Activated CD4-positive, alpha-beta T cell treated with anti-CD3 and anti-CD28 coated beads, Interleukin-2, amount 50 U/mL, for 24 hours (primary cell): ENCODE measurements around the gene MLXIPL.
"Not testable (repeated sequence)": the region's sequence is repeated elsewhere in the genome, so short reads cannot be mapped to it uniquely, and the experiment has no call there.

ENCODE experiments used
- DNase-seq, 2 donors: peaks; one replicate each; pipeline ENCODE4 v3.0.0-alpha.2; 2020; ENCODE audit warnings: low read depth in 1 of 2, low spot score in 1 of 2

The MLXIPL gene

DNA sequence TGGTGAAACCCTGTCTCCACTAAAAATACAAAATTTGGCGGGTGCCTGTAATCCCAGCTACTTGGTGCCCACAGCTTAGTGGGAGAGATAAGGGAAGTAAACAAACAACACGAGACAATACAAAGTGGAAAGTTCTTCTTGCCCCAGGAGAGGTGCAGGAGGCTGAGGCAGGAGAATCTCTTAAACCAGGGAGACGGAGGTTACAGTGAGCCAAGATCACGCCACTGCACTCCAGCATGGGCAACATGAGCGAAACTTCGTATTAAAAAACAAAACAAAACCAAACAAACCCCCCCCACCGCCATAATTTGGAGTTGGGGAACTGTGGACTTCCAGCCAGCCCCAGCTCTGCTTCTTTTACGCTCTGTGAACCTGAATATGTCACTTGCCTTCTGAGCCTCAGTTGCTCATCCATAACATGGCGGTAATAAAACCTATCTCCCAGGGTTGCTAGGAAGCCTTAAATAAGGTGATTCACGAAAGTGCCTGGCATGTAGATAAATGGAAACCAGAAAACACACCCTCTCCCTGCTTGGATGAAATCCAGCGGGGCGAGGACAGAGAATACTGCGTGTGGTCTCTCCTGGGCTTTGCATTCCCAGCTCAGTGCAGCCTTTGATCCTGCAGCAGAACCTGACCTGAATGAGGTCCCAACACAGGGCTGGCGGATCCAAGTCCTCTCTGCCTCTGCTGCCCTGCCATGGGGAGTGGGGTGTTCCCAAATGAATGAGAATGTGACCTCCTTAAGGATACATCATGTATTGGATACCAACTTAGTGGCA is 10.2 kb downstream of the MLXIPL start:
- no peak for DNase-seq

DNA sequence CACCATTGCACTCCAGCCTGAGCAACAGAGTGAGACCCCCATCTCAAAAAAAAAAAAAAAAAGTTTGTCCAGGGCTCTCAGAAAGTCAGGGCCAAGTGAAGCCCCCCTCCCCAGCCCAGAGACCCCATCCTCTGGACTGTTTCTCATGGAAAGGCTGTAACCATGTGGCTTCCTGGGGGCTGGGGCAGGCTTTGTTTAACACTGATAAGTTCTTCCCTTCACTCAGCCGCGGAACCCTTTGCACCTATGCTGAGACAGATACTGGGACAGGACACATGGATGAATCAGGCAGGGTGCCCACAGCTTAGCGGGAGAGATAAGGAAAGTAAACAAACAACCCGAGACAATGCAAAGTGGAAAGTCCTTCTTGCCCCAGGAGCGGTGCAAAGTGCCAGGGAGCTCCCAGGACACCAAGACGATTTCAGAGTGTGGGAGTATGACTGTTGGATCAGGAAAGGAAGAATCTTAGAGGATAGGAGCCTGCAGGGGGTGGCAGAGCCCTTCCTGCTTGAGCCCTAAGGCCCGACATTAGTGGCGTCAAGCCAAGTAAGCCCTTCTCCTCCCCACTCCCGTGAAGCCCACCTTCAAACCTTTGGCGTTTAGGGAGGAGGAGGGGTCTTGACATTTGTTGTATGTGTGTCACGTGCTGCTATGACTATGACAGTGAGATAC is 11.6 kb downstream of the MLXIPL start:
- no peak for DNase-seq

- DNase-seq, result no peak
These were observed 13.2 kb downstream of the MLXIPL start for GRCh38 chr7:73611017-73611555.

- DNase-seq, result no peak
These were observed 14.2 kb downstream of the MLXIPL start for GRCh38 chr7:73610105-73610504.

- DNase-seq, result not testable (repeated sequence)
These were observed 16.7 kb downstream of the MLXIPL start for GRCh38 chr7:73607692-73607983.

DNA sequence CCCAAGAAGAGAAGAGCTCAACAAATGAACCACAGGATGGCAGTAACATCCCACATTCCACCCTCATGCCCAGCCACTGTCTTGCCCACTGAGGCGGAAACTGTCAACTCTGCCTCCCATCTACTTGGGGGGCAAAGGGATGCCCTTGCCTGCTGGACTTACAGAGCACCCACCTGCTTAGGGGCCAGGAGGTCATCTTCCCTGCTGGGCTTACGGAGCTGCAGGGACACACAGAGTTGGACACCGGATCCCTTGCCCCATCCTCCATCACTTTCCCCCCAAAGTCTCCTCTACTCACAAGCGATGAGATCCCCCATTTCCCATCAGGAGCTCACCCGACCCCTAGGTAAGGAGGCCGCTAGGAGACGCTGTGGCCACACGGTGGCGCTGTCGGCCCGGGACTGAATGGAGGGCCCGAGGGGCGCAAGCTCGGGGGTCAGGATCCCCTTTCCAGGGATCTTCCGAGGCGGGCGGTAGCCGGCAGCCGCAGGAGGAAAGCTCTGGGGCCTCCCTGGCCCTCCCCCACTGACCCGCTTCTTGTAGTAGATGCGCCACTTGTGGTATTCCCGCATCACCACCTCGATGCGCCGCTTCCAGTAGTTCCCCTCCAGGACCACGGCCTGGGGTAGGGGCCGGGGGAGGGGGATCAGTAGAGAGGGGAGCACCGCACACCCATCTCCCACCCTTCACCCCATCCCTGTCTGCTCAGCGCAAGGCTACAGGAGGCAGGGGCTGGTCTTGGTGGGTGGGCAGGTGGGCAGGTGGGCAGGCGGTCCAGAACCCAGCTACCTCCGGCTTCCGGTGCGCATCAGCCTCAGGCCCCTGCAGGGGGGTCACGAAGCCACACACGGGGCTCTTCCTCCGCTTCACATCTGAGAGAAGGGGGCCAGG is 17.3 kb downstream of the MLXIPL start:
- peak; percentile 43 to 59 for DNase-seq

- DNase-seq, result no peak
These were observed 18.6 kb downstream of the MLXIPL start for GRCh38 chr7:73605601-73606220.

- no peak for DNase-seq
These were observed 21.3 kb downstream of the MLXIPL start for GRCh38 chr7:73602721-73603651.

- no peak for DNase-seq
These were observed 24.4 kb downstream of the MLXIPL start for GRCh38 chr7:73599916-73600315.

GRCh38 chr7:73599151-73599882 is 25.0 kb downstream of the MLXIPL start:
- no peak for DNase-seq

DNA sequence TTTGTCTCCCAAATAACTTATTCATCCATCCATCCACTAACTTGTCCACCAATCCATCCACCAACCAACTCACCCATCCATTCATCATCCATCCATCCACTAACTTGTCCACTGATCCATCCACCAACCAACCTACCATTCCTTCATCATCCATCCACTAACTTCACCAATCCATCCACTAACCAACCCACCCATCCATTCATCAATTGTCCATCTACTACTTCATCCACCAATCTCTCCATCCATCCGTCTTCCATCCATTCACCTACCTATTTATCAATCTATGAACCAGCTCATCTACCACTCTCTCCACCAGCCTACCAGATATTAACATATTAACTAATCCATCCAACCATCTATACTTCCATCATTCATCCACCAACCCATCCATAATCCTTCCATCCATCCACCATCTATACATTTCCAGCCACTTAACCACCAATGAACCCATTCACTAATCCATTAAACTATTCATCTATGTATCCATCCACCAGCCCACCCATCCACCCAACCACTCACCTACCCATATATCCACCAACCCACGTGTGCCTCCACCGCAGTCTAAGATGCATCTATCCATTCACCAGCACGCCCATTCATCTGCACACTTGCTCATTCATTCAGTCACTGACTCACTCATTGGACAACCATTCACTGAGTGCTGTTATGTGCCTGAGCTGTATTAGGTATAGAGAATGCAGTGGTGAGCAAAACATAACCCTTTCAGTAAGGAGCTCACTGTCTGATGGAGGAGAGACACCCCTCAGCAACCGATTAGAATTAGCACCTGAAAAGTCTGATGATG is 26.1 kb downstream of the MLXIPL start:
- DNase-seq, result no peak

DNA sequence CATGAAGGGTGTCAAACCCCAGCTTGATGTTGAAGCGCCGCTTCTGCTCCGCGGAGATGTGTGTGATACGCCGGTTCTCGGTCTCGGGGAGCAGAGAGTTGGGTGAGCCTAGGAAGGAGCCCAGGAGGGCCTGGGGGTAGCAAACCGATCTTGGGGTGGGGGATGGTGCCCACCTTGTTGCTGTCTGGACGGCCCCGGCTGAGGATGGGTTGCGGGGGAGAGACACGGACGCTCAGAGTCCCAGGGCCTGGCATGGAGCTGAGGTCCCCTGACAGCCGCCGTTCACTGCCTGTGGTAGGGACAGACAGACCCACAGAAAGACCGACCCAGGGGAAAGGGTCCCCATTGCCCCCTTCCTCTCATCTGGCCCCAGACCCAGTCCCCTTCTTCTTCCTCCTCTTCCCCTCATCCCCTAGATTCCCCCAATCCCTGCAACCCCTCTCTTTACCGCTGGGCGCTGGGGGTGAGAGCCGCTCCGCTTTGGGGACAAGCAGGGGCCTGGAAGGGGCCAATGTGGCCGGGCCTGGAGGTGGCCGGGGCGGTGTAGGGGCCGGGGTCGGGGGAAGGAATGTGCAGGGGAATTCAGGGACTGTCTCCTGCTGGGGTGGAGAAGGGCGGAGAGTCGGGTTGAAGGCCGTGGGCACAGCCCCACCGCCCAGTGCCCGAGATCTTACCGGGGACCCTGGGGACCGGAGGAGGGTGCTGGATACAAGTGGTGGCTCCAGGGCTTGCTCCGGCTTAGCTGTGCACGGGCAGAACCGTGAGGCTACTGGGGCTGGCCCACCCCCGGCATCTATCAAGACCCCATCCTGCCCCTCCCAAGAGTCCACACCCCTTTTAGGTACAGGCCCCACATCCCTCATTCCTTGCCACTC is 27.9 kb downstream of the MLXIPL start:
- DNase-seq, result no peak

- DNase-seq, result no peak
These were observed 29.0 kb downstream of the MLXIPL start for GRCh38 chr7:73595358-73595757.

DNA sequence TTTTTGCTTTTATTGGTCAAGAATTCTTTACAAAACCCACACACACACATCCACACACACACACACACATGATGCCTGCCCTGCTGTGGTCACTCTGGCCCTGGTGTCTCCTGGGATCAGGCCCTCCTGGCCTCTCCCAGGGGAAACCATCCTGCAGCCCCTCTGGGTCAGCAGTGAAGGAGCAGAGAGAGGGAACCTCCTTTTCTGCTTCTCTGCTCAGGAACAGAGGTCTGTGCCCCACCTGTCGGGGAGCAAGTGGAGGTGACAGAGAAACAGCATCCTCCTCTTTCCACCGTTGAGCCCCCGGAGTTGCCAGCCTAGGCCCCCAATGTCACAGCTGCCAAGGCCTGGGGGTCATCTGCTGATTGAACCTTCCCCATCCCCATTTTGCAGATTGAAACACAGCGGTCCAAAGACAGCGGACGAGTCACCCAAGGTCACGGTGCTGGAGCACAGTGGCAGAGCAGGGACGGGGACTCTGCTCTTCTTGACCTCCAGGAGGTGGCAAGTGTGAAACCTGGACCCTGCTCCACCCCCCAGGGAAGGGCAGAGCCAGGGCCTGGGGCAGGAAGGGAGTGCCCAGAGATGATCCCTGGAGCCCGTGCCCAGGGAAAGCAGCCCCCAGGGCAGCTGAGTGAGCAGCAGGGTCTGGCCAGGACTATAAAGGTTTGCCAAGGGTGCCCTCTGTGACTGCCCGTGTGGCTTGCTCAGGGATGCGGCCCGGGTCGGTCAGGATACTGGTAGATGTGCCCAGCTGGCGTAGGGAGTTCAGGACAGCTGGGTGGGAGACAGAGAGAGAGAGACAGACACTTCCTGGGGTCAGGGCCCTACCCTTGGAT is 30.9 kb downstream of the MLXIPL start:
- no peak for DNase-seq

GRCh38 chr7:73586911-73587310 is 37.4 kb downstream of the MLXIPL start:
- no peak for DNase-seq

DNA sequence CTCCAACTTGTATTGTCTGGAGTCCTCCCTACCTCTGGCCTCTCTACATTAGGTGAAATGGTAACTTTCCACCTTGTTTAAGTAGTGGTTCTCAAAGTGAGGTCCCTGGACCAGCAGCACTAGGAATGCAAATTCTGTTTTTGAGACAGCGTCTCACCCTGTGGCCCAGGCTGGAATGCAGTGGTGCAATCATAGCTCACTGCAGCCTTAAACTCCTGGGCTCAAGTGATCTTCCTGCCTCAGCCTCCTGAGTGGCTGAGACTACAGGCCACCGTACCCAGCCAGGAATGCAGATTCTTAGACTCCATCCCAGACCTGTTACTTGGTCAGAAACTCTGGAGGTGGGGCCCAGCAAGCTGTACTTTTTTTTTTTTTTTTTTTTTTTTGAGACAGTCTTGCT is 39.1 kb downstream of the MLXIPL start:
- no peak for DNase-seq
